WTC11 (cell line): Measurements from ENCODE around the gene ATP13A2.
A peak's percentile ranks its signal among the peaks of the same experiment; 100 is the strongest.

ENCODE experiments used
- CTCF ChIP-seq: fragments of 200-600 bp; IDR thresholded peaks from 2 replicates; pipeline ENCODE4 v1.8.0; 2022; ENCODE audit warnings: antibody characterized with exemption
- PRDM15 ChIP-seq: sonication (generic); formaldehyde crosslinking; IDR thresholded peaks from 2 replicates; pipeline ENCODE4 v1.8.0; 2022; ENCODE audit warnings: missing genetic modification reagents
- SMAD3 ChIP-seq: sonication (generic); formaldehyde crosslinking; IDR thresholded peaks from 2 replicates; pipeline ENCODE4 v1.8.0; 2022; ENCODE audit warnings: missing genetic modification reagents, mild to moderate bottlenecking, borderline replicate concordance

- TF ChIP-seq PRDM15 (CRISPR knock-in tag), result 0 out of 2 replicates have a peak, but pooled peaks have one; percentile 9
- TF ChIP-seq CTCF, result no peak
- no peak for TF ChIP-seq SMAD3 (CRISPR knock-in tag)
These were observed 1.2 kb upstream of the ATP13A2 start for GRCh38 chr1:17012775-17013490.
